ENCODE measurements around the gene ACADM.
"Not testable (repeated sequence)": the region's sequence is repeated elsewhere in the genome, so short reads cannot be mapped to it uniquely, and the experiment has no call there.

ACADM gene

DNA sequence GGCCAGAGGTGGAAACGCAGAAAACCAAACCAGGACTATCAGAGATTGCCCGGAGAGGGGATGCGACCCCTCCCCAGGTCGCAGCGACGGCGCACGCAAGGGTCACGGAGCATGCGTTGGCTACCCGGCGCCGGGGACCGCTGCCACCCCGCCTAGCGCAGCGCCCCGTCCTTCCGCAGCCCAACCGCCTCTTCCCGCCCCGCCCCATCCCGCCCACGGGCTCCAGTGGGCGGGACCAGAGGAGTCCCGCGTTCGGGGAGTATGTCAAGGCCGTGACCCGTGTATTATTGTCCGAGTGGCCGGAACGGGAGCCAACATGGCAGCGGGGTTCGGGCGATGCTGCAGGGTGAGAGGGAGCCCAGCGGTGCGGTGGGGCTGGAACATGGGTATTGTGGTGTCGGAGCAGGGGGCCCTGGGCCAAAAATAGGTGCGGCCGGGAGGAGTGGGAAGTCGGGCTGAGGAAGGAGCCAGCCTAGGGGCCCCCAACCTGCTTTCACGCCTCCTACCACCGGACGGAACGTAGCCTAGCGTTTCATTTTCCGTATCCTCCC is at the start of gene ACADM:
Gene ACADM (plus strand): TSS at position 238 of the 551 bp plus-strand sequence. CDS start 79 bp downstream, at position 317.
- peak; percentile 89 for DNase-seq

DNA sequence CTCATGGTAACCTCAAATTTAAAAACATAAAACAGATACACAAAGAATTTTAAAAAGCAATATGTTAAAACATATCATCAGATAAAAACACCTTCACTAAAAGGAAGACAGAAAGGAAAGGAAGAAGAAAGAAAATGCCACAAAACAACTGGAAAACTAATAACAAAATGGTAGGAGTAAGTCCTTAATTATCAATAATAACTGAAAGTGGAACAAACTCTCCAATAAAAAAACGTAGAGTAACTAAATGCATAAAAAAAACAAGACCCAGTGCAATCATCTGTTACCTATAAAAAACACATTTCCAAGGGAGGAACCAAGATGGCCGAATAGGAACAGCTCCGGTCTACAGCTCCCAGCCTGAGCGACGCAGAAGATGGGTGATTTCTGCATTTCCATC is 47.1 kb upstream of the ACADM start:
- no peak for DNase-seq

DNA sequence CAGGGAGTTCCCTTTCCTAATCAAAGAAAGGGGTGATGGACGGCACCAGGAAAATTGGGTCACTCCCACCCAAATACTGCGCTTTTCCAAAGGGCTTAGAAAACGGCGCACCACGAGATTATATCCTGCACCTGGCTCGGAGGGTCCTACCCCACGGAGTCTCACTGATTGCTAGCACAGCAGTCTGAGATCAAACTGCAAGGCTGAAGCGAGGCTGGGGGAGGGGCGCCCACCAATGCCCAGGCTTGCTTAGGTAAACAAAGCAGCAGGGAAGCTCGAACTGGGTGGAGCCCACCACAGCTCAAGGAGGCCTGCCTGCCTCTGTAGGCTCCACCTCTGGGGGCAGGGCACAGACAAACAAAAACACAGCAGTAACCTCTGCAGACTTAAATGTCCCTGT is 46.5 kb upstream of the ACADM start:
- not testable (repeated sequence) for DNase-seq

DNA sequence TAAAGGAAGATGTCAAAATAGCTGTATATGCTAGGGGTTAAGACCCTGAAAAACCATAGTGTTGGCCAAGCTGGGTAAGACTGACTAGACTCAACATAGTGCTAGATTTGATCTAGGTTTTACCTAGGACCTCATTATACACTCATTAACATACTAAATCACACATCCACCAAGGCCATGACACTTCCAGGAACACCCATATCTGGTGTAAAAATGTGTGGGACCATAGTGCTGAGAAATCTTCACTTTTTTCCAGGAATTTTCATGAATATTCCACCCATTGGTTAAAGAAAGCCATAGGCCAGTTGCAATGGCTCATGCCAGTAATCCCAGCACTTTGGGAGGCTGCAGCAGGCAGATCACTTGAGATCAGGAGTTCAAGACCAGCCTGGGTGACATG is 34.0 kb upstream of the ACADM start:
- DNase-seq = no peak

DNA sequence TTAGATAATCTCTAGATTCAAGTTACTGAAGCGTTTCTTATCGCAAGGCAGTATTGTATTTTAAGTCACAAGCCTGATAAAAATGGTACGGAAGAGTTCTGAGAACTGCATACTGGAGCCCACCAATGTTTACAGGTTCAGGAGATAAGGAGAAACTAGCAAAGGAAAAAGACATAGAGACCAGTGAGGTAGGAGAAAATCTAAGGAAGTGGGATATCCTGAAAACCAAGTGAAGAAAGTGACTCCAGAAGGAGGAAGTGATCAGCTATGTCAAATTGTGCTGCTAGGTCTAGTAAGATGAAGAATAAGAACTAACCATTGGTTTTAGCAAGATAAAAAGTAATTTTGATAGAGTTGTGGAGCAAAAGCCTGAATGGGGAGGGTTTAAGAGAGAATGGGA is 31.0 kb upstream of the ACADM start:
- DNase-seq = no peak

DNA sequence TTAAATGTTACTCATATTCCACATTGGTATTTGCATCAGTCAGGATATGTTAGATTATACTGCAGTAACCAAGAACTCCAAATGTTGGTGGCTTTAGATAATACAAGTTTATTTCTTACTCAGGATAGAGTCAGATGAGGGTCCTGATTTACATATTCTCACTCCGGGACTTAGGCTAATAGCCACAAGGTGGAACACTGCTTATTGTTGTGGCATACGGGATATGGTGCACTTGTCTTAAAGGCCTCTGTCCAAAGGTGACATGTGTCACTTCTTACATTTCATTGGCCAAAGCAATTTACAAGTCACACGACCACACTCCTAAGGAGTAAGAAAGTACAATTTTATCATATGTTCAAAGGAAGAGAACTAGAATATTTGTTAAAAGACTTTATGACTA is 28.5 kb upstream of the ACADM start:
- DNase-seq = no peak

DNA sequence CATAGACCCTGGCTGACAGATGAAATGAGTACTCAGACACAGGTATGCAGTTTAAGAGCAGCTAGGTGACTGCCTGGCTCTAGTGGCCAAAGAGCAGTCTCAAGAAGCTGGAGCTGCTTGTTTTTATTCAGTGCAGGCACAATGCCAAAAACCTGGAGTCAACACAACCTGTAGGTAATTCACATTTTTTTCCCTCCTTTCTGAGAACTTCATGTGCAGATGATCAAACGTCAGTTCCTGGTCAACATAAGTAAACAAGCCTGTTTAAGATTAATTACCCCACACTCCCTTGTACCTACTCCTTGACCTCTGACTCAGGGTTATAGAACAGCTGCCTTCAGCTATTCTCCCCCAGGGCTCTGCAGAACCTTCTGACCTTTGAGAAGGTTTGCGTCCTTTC is 17.3 kb upstream of the ACADM start:
- DNase-seq = no peak

DNA sequence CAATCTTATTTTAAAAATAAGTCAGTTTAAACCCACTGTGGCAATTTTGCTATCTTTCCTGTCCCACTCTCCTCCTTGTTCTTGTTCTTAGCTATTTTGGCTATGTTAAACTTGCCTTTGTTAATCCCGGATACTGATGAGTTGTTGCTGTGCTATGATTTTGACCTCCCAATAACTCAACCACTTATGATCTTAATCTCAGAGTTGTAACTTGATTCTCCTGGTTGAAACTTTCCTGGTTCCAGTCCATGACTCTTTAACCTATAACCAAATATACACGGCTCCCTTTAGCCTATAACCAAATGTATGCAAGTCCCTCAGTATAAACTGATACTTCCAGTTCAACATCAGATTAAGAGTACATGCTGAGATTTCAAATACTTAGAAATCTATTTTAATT is 15.6 kb upstream of the ACADM start:
- no peak for DNase-seq

DNA sequence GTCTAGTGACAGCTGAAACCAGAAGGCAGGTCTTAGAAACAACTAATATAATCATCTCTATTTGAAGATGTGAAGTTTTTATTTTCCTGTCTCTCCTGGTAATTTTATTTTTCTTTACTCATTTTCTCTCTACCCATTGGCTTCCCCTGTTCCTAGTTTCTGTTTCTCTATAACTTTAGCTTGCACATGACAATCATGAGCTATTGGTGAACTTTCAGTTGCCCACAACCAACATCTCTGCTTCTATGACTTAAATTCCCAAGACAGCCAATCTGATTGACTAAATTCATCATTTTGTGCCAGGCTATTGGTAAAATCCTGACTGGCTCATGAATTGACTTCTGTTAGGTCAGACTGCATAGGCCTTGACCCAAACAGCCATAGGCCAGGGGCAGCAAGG is 13.7 kb upstream of the ACADM start:
- no peak for DNase-seq

DNA sequence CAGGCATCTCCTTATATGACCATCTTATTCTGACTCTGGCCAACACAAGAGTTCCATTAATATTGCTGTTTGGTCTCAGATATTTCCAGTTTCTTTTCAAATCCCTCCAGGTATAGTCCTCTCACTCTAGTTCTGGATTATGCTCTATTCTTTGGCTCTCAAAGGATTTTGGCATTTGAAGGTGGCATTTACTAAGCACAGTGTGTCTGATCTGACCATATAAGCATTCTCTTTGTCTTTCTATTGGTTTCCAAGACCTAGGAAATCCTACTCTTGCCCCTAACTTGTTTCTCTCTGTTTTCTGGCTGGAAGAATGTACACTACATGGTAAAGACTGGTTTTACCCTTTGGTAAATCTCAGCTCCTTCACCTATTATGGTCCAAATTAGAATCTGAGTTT is 12.7 kb upstream of the ACADM start:
- DNase-seq = no peak

DNA sequence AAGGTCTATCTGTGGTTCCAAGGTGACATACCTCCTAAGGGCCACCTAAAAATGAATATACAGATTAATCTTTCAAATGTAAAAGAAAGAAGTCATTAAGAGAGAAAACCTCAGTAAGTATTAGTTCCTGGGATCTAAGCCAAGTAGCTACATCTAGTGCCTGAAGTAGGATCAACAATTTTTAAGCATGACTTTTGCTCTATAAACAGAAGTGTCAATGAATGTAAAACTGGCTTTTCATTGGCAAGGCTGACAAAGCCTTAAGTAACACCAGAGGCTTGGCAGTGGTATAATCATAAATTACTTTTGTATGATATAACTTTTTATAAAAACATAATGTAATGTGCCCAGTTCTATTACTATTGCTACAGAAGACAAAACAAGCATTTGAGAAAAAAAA is 12.2 kb upstream of the ACADM start:
- DNase-seq = no peak

DNA sequence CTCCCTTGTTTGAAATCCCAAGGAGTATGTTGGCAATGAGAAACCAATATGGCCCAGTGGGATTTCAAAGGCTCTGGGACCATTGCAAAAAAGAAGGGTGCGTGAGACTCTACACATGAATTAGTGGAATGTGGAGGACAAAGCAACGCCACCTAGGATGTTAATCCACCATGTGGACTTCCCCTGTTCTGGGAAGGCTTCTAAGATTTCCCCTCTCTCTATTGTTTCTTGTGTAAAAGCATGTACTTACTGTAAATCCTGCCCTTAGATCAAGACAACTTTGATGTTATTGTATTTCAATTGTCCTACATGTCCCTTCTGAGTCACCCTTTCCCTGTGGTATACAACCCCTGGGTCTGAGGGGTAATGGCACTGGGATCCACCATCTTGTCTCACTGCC is 4.7 kb upstream of the ACADM start:
- no peak for DNase-seq

DNA sequence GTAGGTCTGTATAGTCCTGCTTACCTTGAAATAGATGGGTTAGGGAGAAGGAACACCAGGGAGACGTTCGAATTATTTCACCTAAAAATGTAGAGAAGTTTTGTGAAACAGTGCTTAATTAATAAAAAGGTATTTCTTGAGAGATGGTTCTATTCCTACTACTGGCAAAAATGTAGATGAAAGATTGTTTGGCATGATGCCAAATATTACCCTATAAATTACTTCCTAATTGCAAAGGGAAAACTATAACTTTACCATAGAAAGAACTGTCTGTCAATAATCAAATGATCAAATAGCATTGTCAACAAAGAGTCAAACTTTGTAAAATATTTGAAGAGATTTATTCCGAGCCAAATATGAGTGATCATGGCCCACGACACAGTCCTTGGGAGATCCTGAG is 4.2 kb upstream of the ACADM start:
- DNase-seq = no peak

DNA sequence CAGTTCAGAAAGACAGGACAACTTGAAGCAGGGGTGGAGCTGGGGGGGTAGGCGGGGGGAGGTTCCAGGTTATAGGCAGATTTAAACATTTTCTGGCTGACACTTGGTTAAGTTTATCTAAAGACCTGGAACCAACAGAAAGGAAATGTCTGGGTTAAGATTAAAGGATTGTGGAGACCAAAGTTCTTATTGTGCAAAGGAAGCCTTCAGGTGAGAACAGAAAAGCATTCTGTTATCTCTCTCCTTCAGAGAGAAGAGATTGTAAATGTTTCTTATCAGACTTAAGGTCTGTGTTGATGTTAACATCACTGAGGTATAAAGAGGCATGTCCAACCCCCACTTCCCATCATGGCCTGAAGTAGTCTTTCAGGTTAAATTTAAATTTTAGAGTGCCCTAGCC is 3.7 kb upstream of the ACADM start:
- no peak for DNase-seq

DNA sequence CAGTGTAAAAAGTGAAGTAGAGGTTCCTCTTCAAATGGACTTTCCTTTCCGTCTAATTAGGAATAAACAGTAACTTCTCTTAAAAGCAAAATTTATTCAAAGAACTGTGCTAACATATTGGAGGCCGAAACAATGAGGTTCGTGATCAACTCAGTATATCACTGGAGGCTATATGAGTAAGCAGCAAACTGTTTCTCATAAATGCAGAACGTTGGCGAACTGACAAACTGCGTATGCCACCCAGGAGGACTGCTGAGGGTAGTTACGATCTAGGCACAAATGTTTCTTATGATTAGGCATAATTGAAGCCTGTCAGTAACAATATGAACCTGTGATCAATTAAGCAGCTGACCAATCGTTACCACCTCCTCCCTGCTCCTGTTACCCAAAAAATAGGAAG is 2.3 kb upstream of the ACADM start:
- DNase-seq = not testable (repeated sequence)

DNA sequence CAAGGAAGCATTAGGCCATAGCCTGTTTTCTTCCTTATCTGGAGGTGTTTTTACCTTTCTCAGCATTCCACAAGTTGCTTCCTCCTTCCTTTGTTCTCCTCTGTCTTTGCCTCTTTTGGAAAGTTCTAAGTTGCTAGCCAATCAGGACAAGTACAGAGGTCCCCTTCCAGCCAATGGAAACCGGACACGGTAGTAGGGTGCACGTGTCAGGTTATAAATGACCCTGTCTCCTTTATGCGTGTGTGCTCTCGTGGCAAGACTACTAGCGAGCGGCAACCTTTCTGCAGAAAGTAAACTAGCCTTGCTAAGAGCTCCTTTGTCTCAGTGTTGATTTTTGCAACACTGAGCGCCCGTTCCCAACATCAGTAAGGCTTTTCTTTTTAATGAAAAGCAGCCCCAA is 1.5 kb upstream of the ACADM start:
- DNase-seq = no peak

DNA sequence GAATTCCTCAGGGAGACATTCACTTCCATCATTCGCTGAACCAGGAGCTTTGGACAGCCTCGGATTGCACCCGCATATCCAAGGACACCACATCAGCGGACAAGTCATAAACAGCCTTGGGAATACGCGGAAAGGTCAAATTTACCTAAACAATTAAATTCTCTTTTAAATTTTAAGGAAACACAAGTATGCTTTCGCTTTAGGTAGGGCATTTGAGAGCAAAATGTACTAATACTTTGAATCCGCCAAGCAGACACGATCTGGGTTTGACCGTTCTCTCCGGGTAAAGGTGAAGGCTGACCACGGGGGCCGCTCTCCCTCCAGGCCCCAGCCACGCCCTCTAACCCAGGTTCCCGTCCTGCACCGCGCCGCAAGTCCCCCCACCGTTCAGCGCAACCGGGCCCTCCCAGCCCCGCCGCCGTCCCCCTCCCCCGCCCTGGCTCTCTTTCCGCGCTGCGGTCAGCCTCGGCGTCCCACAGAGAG is 479 bp upstream of the ACADM start:
- peak; percentile 81 for DNase-seq

DNA sequence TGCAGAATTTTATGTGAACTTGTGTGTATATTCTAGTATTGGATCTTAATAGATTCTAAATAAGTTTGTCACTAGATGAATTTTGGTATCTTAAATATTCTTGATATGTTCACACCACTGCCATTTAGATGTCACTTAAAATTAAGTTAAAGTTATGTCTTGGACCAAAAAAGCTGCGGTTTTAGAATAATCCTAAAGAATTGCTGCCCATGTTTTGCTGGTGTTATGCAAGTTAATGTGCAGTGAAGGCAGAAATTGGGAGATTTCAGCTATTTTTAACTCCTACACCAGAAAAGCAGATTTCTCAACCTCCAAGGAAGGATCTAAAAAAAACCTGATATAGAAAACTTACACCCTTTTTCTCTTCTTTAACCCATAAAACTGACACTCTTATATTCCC is 757 bp downstream of the ACADM start:
- no peak for DNase-seq

DNA sequence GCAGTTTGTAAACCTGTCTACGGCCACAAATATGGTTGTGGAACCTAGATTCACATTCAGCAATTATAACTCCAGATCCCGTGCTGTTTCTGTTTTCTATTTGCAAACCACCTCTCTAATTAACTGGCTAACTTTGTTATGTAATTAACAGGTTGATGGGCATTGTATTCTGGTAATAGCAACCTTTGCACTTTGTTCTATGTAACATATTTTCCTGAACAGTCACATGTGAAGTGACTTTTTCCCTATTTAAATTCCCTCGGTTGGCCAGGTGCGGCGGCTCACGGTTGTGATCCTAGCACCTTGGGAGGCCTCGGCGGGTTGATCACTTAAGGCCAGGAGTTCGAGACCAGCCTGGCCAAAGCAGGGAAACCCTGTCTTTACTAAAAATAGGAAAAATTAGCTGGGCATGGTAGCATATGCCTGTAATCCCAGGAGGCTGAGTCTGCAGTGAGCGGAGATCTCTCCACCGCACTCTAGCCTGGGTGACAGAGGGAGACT is 1.4 kb downstream of the ACADM start:
- DNase-seq = no peak

DNA sequence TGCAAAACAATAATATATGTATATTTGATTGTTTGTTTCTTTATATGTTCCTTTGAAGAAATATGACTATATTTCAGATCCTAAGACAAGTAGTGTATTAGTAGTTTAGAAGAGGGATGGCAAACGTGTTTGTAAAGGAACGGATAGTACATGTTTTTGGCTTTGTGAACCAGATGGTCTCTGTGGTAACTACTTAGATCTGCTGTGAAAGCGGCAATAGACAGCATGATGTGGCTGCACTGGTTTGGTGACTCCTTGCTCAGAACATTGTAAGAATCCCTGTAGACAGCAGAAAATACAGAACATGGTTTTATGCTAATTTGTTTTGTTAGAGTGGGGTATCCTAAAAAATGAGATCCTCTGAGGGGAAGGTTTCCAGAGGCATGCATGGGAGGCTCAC is 3.1 kb downstream of the ACADM start:
- no peak for DNase-seq

DNA sequence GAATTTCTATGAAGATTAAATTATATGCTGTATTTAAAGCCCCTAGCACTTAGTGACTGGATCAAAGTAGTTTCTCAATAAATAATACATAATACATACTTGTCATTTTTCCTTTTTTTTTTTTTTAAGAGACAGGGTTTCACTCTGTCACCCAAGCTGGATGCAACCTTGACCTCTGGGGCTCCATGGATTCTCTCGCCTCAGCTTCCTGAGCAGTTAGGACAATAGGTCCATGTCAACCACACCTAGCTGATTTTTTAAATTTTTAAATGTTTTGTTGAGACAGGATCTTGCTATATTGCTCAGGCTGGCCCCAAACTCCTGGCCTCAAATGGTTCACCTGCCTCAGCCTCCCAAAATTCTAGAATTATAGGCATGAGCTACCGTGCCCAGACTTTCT is 5.9 kb downstream of the ACADM start:
- no peak for DNase-seq

DNA sequence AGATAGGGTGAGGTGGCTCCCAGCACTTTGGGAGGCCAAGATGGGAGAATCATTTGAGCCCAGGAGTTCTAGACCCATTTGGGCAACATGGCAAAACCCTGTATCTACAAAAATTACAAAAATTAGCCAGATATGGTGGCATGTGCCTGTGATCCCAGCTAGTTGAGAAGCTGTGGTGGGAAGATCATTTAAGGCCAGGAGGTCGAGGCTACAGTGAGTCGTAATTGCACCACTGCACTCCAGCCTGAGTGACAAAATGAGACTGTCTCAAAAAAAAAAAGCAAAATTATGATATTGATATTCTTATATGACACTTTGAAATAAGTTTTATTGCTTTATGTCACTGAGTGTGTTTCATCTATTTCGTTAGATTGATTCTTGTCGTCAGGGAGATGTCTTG is 7.4 kb downstream of the ACADM start:
- no peak for DNase-seq

DNA sequence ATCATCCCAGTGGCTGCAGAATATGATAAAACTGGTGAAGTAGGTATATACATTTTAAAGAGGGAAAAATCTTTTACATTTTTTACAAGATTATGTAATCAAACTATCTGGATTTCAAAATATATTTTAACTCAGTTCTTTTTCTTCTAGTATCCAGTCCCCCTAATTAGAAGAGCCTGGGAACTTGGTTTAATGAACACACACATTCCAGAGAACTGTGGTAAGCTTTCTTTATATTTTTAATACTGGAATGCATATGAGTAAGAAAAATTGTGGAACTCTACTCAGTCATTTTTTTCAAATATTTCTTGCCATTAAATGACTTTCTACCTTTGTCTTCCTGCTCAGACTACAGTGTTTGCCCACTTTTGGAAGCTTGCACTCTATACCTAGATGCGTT is 8.2 kb downstream of the ACADM start:
- no peak for DNase-seq

DNA sequence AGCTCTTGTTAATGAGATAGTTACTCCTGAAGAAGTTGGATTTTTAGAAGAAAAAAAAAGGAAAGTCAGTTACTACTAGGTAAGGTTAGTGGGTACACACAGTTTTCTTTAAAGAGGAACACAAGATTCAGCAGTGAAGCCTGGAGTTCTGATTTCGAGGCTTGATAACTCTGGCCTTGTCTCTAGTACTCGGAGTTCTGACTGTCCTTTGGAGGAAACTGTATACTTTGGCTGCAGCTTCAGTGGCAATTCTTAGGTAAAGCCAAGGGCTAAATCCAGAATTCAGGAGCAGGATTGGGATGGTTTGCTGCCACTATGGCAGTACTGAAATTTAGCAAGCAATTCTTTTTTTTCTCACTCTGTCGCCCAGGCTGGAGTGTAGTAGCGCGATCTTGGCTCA is 9.2 kb downstream of the ACADM start:
- no peak for DNase-seq

DNA sequence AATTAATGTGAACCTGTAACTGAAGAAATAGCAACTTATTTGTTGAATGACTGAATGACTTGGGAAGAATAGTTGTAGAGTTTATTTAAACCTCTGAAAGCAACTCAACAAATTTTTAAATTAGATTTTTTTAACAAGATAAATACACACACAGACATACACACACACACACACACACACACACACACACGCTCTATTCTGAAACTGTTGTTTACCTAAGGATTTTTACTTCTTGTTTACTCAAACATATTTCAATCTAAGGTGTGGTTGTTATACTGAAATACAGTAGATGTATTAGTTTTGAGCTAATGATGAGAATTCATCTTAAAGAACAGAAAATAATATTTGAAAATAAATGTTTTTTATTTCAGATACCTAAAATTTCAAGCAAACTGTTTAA is 11.5 kb downstream of the ACADM start:
- DNase-seq = no peak
